ENCODE data around the gene DEPDC5.
"Not testable (repeated sequence)": the region's sequence is repeated elsewhere in the genome, so short reads cannot be mapped to it uniquely, and the experiment has no call there.

Gene DEPDC5

GRCh38 chr22:31773416-31773815 lies 19.6 kb downstream of the DEPDC5 start:
- no peaks in the 10 kb centered on the region for H3K4me1 ChIP-seq
- TF ChIP-seq CTCF (IDR thresholded peaks at IDR 0.05): no peak
- no peak overlapping the region for H3K4me3 ChIP-seq
- H3K9me3 ChIP-seq: no peaks in the 10 kb centered on the region
- no peaks in the 10 kb centered on the region for H3K27me3 ChIP-seq
- DNase-seq: no peak
- no peak overlapping the region for H3K27ac ChIP-seq
- intact Hi-C loops (cut with DNase I; ENCODE audit: low total_unique reads): no loop called here
- peaks cover 55 to 100% (median 64%) of the 10 kb centered on the region in 3 donors for H3K36me3 ChIP-seq

GRCh38 chr22:31776231-31776630 lies 22.4 kb downstream of the DEPDC5 start:
- no peaks in the 10 kb centered on the region for H3K4me1 ChIP-seq
- H3K27ac ChIP-seq: no peak overlapping the region
- H3K27me3 ChIP-seq: no peaks in the 10 kb centered on the region
- H3K36me3 ChIP-seq: peaks cover 56 to 100% (median 58%) of the 10 kb centered on the region in 3 donors
- no peak overlapping the region for H3K4me3 ChIP-seq
- no peak for TF ChIP-seq CTCF (IDR thresholded peaks at IDR 0.05)
- DNase-seq: no peak
- intact Hi-C loops (cut with DNase I; ENCODE audit: low total_unique reads): no loop called here
- no peaks in the 10 kb centered on the region for H3K9me3 ChIP-seq

- no peaks in the 10 kb centered on the region for H3K9me3 ChIP-seq
- peaks cover 12 to 73% (median 35%) of the 10 kb centered on the region in 3 donors for H3K36me3 ChIP-seq
- H3K27ac ChIP-seq: no peak overlapping the region
- no peak for DNase-seq
- no peaks in the 10 kb centered on the region for H3K4me1 ChIP-seq
- no peaks in the 10 kb centered on the region for H3K27me3 ChIP-seq
- no peak overlapping the region for H3K4me3 ChIP-seq
- TF ChIP-seq CTCF (IDR thresholded peaks at IDR 0.05): no peak
- intact Hi-C loops (cut with DNase I; ENCODE audit: low total_unique reads): no loop called here
These were observed 36.0 kb downstream of the DEPDC5 start for GRCh38 chr22:31789803-31790202.

- no peak for TF ChIP-seq CTCF (IDR thresholded peaks at IDR 0.05)
These were observed 36.4 kb downstream of the DEPDC5 start for GRCh38 chr22:31790240-31790639.

GRCh38 chr22:31799358-31799757 lies 45.5 kb downstream of the DEPDC5 start:
- H3K4me1 ChIP-seq; H3K27me3 ChIP-seq; H3K27ac ChIP-seq; H3K9me3 ChIP-seq; H3K4me3 ChIP-seq; intact Hi-C loops (cut with DNase I; ENCODE audit: low total_unique reads); DNase-seq: not testable (repeated sequence)
- peaks cover 79 to 97% (median 91%) of the 10 kb centered on the region in 3 donors for H3K36me3 ChIP-seq

More at GRCh38 chr22:31790240-31790639, 36.4 kb downstream of the DEPDC5 start:
- no peak for DNase-seq
- intact Hi-C loops (cut with DNase I; ENCODE audit: low total_unique reads): no loop called here
- Histone ChIP-seq H3K9me3 (no peaks in the 10 kb centered on the region), H3K27ac (no peak overlapping the region), H3K4me3 (no peak overlapping the region), H3K27me3 (no peaks in the 10 kb centered on the region), H3K4me1 (no peaks in the 10 kb centered on the region), H3K36me3 (peaks cover 12 to 73% (median 34%) of the 10 kb centered on the region in 3 donors)

GRCh38 chr22:31800065-31800464 lies 46.2 kb downstream of the DEPDC5 start:
- DNase-seq: no peak
- H3K27me3 ChIP-seq: no peaks in the 10 kb centered on the region
- H3K4me1 ChIP-seq: no peaks in the 10 kb centered on the region
- peaks cover 79 to 97% (median 96%) of the 10 kb centered on the region in 3 donors for H3K36me3 ChIP-seq
- H3K27ac ChIP-seq: no peak overlapping the region
- no peak for TF ChIP-seq CTCF (IDR thresholded peaks at IDR 0.05)
- no peak overlapping the region for H3K4me3 ChIP-seq
- intact Hi-C loops (cut with DNase I; ENCODE audit: low total_unique reads): no loop called here
- no peaks in the 10 kb centered on the region for H3K9me3 ChIP-seq

GRCh38 chr22:31800861-31801260 lies 47.0 kb downstream of the DEPDC5 start:
- H3K4me1 ChIP-seq; H3K27me3 ChIP-seq; H3K27ac ChIP-seq; H3K9me3 ChIP-seq; intact Hi-C loops (cut with DNase I; ENCODE audit: low total_unique reads); DNase-seq; H3K4me3 ChIP-seq: not testable (repeated sequence)
- H3K36me3 ChIP-seq: peaks cover 79 to 97% (median 96%) of the 10 kb centered on the region in 3 donors

All from tibial artery (tissue), 4 donors.